HPDE6-E6E7 (cell line): Measurements from ENCODE around the gene GRM7.

Experiments used
- DNase-seq: peaks from one replicate; pipeline ENCODE4 v3.0.0; 2011; ENCODE audit warnings: missing footprints; ENCODE audit errors: extremely low spot score

Gene GRM7

GRCh38 chr3:7498715-7499114, 637.8 kb downstream of the GRM7 start:
- DNase-seq: no peak

- no peak for DNase-seq
These were observed 642.5 kb downstream of the GRM7 start for GRCh38 chr3:7503431-7503830.

- peak; percentile 7 for DNase-seq
These were observed 644.2 kb downstream of the GRM7 start for GRCh38 chr3:7504886-7505775.

GRCh38 chr3:7506606-7507180, 645.8 kb downstream of the GRM7 start:
- DNase-seq: no peak

- no peak for DNase-seq
These were observed 647.9 kb downstream of the GRM7 start for GRCh38 chr3:7508821-7509220.

GRCh38 chr3:7512048-7512447, 651.1 kb downstream of the GRM7 start:
- DNase-seq: no peak

- DNase-seq: no peak
These were observed 657.1 kb downstream of the GRM7 start for GRCh38 chr3:7518026-7518425.

- no peak for DNase-seq
These were observed 657.5 kb downstream of the GRM7 start for GRCh38 chr3:7518456-7518855.

GRCh38 chr3:7520059-7520458, 659.1 kb downstream of the GRM7 start:
- DNase-seq: no peak

GRCh38 chr3:7520593-7520992, 659.7 kb downstream of the GRM7 start:
- DNase-seq: no peak

- no peak for DNase-seq
These were observed 675.6 kb downstream of the GRM7 start for GRCh38 chr3:7536510-7536909.

- no peak for DNase-seq
These were observed 676.0 kb downstream of the GRM7 start for GRCh38 chr3:7536921-7537320.

- DNase-seq: no peak
These were observed 682.5 kb downstream of the GRM7 start for GRCh38 chr3:7543294-7543880.

GRCh38 chr3:7545334-7545733, 684.4 kb downstream of the GRM7 start:
- no peak for DNase-seq

- peak; percentile 1 for DNase-seq
These were observed 685.3 kb downstream of the GRM7 start for GRCh38 chr3:7546253-7546652.

GRCh38 chr3:7547826-7548225, 686.9 kb downstream of the GRM7 start:
- DNase-seq: no peak

GRCh38 chr3:7562892-7563291, 702.0 kb downstream of the GRM7 start:
- DNase-seq: no peak

- no peak for DNase-seq
These were observed 704.7 kb downstream of the GRM7 start for GRCh38 chr3:7565574-7565973.

GRCh38 chr3:7567160-7567559, 706.2 kb downstream of the GRM7 start:
- DNase-seq: no peak

- DNase-seq: no peak
These were observed 707.7 kb downstream of the GRM7 start for GRCh38 chr3:7568526-7569184.

- no peak for DNase-seq
These were observed 712.4 kb downstream of the GRM7 start for GRCh38 chr3:7573330-7573729.

- DNase-seq: no peak
These were observed 713.5 kb downstream of the GRM7 start for GRCh38 chr3:7574435-7574834.
